HepG2 (cell line): ENCODE results near the gene FNDC3B. TPM values are rescaled to one million over a fixed set of nuclear protein-coding genes. Genes with fewer than 3 reads are reported as not detected.

Source experiments
- ATAC-seq: fragments of 200-7000 bp; cut with Tn5 transposase; 3 replicates; pipeline ENCODE4 v1.9.1; 2020; ENCODE audit warnings: mild to moderate bottlenecking, moderate library complexity
- BruUV-seq: library from RNA; stranded (reverse); fragments of 400-500 nt; replicated peaks from 2 replicates; lab custom pipeline; 2021; lab: Mats Ljungman, UMichigan
- CTCF ChIA-PET: fragments of 300-600 bp; formaldehyde crosslinking; extraction: SDS; loops from one replicate; lab custom pipeline; 2021; ENCODE audit warnings: low total read pairs, inconsistent platforms, low intra/inter-chr PET ratio; lab: Yijun Ruan, JAX
- POLR2A ChIA-PET: fragments of 350-600 bp; sonication (Branson Sonifier 250); formaldehyde crosslinking; loops from one replicate; lab custom pipeline; 2020; ENCODE audit warnings: antibody characterized with exemption, inconsistent platforms; lab: Yijun Ruan, JAX
- DNase-seq: peaks from one replicate; pipeline ENCODE4 v3.0.0-alpha.2; 2015; ENCODE audit warnings: low spot score
- FAIRE-seq: peaks from 3 replicates; lab custom pipeline; 2011; peaks lifted over from hg19 to GRCh38; lab: Jason Lieb, UNC
- H2AFZ ChIP-seq: one replicate; pipeline ENCODE4 v1.6.1; 2011; ENCODE audit warnings: low read length, inconsistent platforms
- H3K27ac ChIP-seq: fragments of 300-600 bp; 3 replicates; pipeline ENCODE4 v1.8.0; 2011; ENCODE audit warnings: mixed run types, mild to moderate bottlenecking, mixed read lengths, low read length, inconsistent platforms; ENCODE audit not compliant: insufficient read depth; ENCODE audit errors: extremely low read length
- H3K27me3 ChIP-seq, 2 experiments: fragments of 200-600 bp in 1 of 2; 2 replicates in 1 of 2; 3 replicates in 1 of 2; pipeline versions ENCODE4 v1.6.0 to v1.8.0; 2011; ENCODE audit warnings: low read length in 2 of 2, mild to moderate bottlenecking in 2 of 2, moderate library complexity in 2 of 2, inconsistent platforms in 1 of 2; ENCODE audit not compliant: insufficient read depth in 2 of 2, control insufficient read depth in 1 of 2
- H3K36me3 ChIP-seq, 2 experiments: fragments of 200-600 bp in 1 of 2; replicated peaks in 1 of 2; 2 replicates in 1 of 2; 3 replicates in 1 of 2; pipeline versions ENCODE4 v1.5.1 to v1.8.0; 2011; ENCODE audit warnings: low read length in 2 of 2, inconsistent platforms in 1 of 2; ENCODE audit not compliant: insufficient read depth in 2 of 2, control insufficient read depth in 1 of 2
- H3K4me1 ChIP-seq: 2 replicates; pipeline ENCODE4 v1.5.1; 2012; ENCODE audit warnings: low read length, inconsistent platforms; ENCODE audit not compliant: insufficient read depth
- H3K4me2 ChIP-seq: 2 replicates; pipeline ENCODE4 v1.6.0; 2011; ENCODE audit warnings: low read depth, low read length, inconsistent platforms
- H3K4me3 ChIP-seq, 3 experiments: fragments of 200-600 bp in 1 of 3; sonication (generic), shearing (Covaris generic) in 1 of 3; replicated peaks in 1 of 3; 2 replicates each; pipeline ENCODE4 v1.5.1; 2011 to 2016; ENCODE audit warnings: low read length in 3 of 3, inconsistent platforms in 2 of 3, low read depth in 2 of 3, mild to moderate bottlenecking in 2 of 3, control low read depth in 1 of 3, mixed read lengths in 1 of 3; ENCODE audit not compliant: insufficient read depth in 1 of 3
- H3K79me2 ChIP-seq: one replicate; pipeline ENCODE4 v1.6.1; 2011; ENCODE audit warnings: low read length, inconsistent platforms; ENCODE audit not compliant: insufficient read depth
- H3K9ac ChIP-seq: 2 replicates; pipeline ENCODE4 v1.6.0; 2011; ENCODE audit warnings: mild to moderate bottlenecking, low read depth, low read length, inconsistent platforms; ENCODE audit not compliant: insufficient read depth
- H3K9me3 ChIP-seq: 2 replicates; pipeline ENCODE4 v1.5.1; 2012; ENCODE audit warnings: mild to moderate bottlenecking, low read length
- H4K20me1 ChIP-seq: 2 replicates; pipeline ENCODE4 v1.6.0; 2011; ENCODE audit warnings: inconsistent platforms, mild to moderate bottlenecking, low read length, moderate library complexity; ENCODE audit not compliant: insufficient read depth
- AHR ChIP-seq: IDR thresholded peaks from 2 replicates; pipeline ENCODE4 v1.6.1; 2018; ENCODE audit warnings: missing genetic modification reagents, missing compliant biosample characterization
- BCL6 ChIP-seq: IDR thresholded peaks from 2 replicates; pipeline ENCODE4 v1.6.1; 2016; ENCODE audit warnings: missing genetic modification reagents, missing compliant biosample characterization
- CEBPB ChIP-seq: IDR thresholded peaks from 2 replicates; pipeline ENCODE4 v1.6.1; 2011; ENCODE audit warnings: low read depth, low read length, improper control_type of control experiment, borderline replicate concordance
- ETV5 ChIP-seq: IDR thresholded peaks from 2 replicates; pipeline ENCODE4 v1.6.1; 2018; ENCODE audit warnings: missing biosample characterization, missing genetic modification reagents, inconsistent platforms, borderline replicate concordance
- GATAD2A ChIP-seq: IDR thresholded peaks from 2 replicates; pipeline ENCODE4 v1.6.1; 2016
- MBD4 ChIP-seq: IDR thresholded peaks from 2 replicates; pipeline ENCODE4 v1.6.1; 2012; ENCODE audit warnings: low read length, inconsistent platforms, borderline replicate concordance
- MBNL3 ChIP-seq: fragments of 250-450 bp; sonication (Bioruptor Pico); conservative IDR thresholded peaks from 2 replicates; pipeline ENCODE4 v1.8.0; 2022; ENCODE audit warnings: mild to moderate bottlenecking, inconsistent platforms
- SOX13 ChIP-seq, 3 experiments: fragments of 450-650 bp in 1 of 3; sonication (generic) in 1 of 3; formaldehyde crosslinking in 1 of 3; IDR thresholded peaks in 2 of 3; conservative IDR thresholded peaks in 1 of 3; 2 replicates each; pipeline versions ENCODE4 v1.5.0 to v1.6.1; 2016 to 2020; ENCODE audit warnings: antibody characterized with exemption in 1 of 3, mild to moderate bottlenecking in 1 of 3, missing compliant biosample characterization in 1 of 3, missing genetic modification reagents in 1 of 3, moderate library complexity in 1 of 3
- STAG1 ChIP-seq: sonication (generic); formaldehyde crosslinking; IDR thresholded peaks from 2 replicates; pipeline ENCODE4 v1.4.0; 2020; ENCODE audit warnings: missing genetic modification reagents
- THAP11 ChIP-seq: IDR thresholded peaks from 2 replicates; pipeline ENCODE4 v1.6.1; 2016; ENCODE audit warnings: missing biosample characterization, missing genetic modification reagents
- ZC3H13 ChIP-seq: sonication (generic); formaldehyde crosslinking; IDR thresholded peaks from 2 replicates; pipeline ENCODE4 v1.8.1; 2023; ENCODE audit warnings: mild to moderate bottlenecking, missing genetic modification reagents, moderate library complexity
- ZMYM4 ChIP-seq: sonication (generic); formaldehyde crosslinking; IDR thresholded peaks from 2 replicates; pipeline ENCODE4 v1.8.1; 2023; ENCODE audit warnings: mild to moderate bottlenecking, missing genetic modification reagents
- ZNF660 ChIP-seq: sonication (generic); formaldehyde crosslinking; IDR thresholded peaks from 2 replicates; pipeline ENCODE4 v1.5.1; 2020; ENCODE audit warnings: mild to moderate bottlenecking, low read depth, missing genetic modification reagents, borderline replicate concordance
- WGBS: methylation state at CpG from one replicate; pipeline ENCODE4 v1.1.6; 2017; ENCODE audit warnings: low lambda C conversion rate; 5-methylcytosine and 5-hydroxymethylcytosine counted together
- in situ Hi-C: cut with HindIII; loops from 2 replicates; pipeline ENCODE4 v1.10.0; 2017; ENCODE audit warnings: low pct_unique_long_range_greater_than_20kb; ENCODE audit not compliant: extremely low pct_ligation_motif_present
- intact Hi-C: fragments of 100-400 bp; cut with micrococcal nuclease; formaldehyde crosslinking; loops from one replicate; pipeline ENCODE4 v1.10.0; 2022; ENCODE audit not compliant: unreplicated experiment
- polyA plus RNA-seq, 8 experiments: library from polyadenylated mRNA; depleted of rRNA in 3 of 8; stranded (reverse) in 7 of 8; unstranded in 1 of 8; fragments of >200 nt; fragmentation: Illumina TruSeq in 4 of 8; extraction: Trizol in 4 of 8; gene quantifications; 2 replicates each; pipeline versions ENCODE4 v1.2.1 to v1.2.3, GENCODE V29; 2011 to 2016; ENCODE audit warnings: low read depth in 4 of 8, missing spikeins in 1 of 8, mixed read lengths in 1 of 8; ENCODE audit not compliant: insufficient read depth in 1 of 8
- total RNA-seq, 5 experiments: library from RNA; depleted of rRNA; stranded (reverse); fragments of >200 nt; fragmentation: Illumina TruSeq; extraction: Trizol; gene quantifications; 2 replicates each; pipeline ENCODE4 v1.2.3, GENCODE V29; 2016; ENCODE audit warnings: low read depth in 1 of 5
- TF ChIP-seq, protein P1 (sequence below): IDR thresholded peaks from 2 replicates; pipeline ENCODE4 v1.6.1; 2018; ENCODE audit warnings: missing genetic modification reagents, mild to moderate bottlenecking, missing compliant biosample characterization
- TF ChIP-seq, protein P2 (sequence below): sonication (generic); formaldehyde crosslinking; IDR thresholded peaks from 2 replicates; pipeline ENCODE4 v1.5.0; 2020; ENCODE audit warnings: missing genetic modification reagents
- TF ChIP-seq, protein P3 (sequence below): sonication (generic); formaldehyde crosslinking; IDR thresholded peaks from 2 replicates; pipeline ENCODE4 v1.4.0; 2020; ENCODE audit warnings: missing genetic modification reagents, borderline replicate concordance

Gene FNDC3B
- total and polyA plus RNA-seq, 2 of the 13 experiments (the other 11 are each of a cell fraction or from before 2014, with no cell fraction given), result 74.8 to 103 TPM

DNA sequence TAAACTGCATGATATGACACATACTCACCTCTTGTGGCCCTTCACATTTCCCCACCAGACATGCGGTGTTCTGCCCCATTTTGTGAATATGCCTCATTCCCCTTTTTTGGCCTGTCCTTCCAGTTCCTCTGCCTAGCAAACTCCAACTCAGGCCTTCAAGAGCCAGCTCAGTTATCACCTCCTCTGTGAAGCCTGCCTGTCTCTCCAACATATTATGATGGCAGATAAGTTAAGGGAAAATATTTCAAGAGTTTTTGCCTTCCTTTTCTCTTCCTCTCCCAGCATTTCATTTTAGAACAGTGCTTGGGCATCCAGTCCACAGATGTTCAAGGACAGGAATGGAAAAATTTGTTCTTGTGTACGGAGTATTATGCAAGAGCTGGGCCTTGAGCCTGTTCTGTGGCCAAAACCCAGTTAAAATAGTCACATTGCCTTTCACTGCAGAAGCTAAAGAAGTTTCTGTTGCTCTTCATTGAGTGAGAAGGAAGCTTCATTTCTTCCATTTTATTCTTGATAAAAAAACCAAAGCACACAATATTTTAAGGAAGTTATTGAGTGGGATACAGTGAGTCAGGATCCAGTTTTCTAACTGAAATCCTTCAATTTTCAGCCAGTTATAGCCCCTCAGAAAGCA, 216.8 kb downstream of the FNDC3B start:
- ChIA-PET POLR2A (no interaction called here), CTCF (no interaction called here)
- Histone ChIP-seq H3K27ac (peak overlapping the region; percentile 22), H3K4me2 (no peak overlapping the region), H3K9ac (no peak overlapping the region), H2AFZ (no peak overlapping the region), H3K27me3 (no peaks in the 10 kb centered on the region), H4K20me1 (peaks cover 99% of the 10 kb centered on the region), H3K4me1 (peaks cover 75% of the 10 kb centered on the region), H3K4me3 (no peak overlapping the region), H3K79me2 (peaks cover 79% of the 10 kb centered on the region), H3K9me3 (no peaks in the 10 kb centered on the region), H3K36me3 (peaks cover 22 to 82% of the 10 kb centered on the region in 2 experiments)
- in situ Hi-C loops, result no loop called here
- WGBS, result 67% methylated on average over 2 of the region's 2 CpGs
- DNase-seq, result peak; percentile 37
- no TSS peak for BruUV-seq
- peak; percentile 25 for ATAC-seq
- intact Hi-C loops, result no loop called here
- peak; percentile 39 for FAIRE-seq
- TF ChIP-seq ETV5 (CRISPR knock-in tag) (no peak), MBD4 (peak; percentile 59; the same call in 1 of the 2 replicates), THAP11 (CRISPR knock-in tag) (no peak), STAG1 (CRISPR knock-in tag) (0 out of 2 replicates have a peak, but pooled peaks have one; percentile 4), ZC3H13 (CRISPR knock-in tag) (0 out of 2 replicates have a peak, but pooled peaks have one; percentile 25), SOX13 (IDR thresholded peaks at IDR 0.05) (no peak), SOX13 (CRISPR knock-in tag; conservative IDR thresholded peaks at IDR 0.05 in 1 of 2, IDR thresholded peaks at IDR 0.05 in 1 of 2) (0 out of 4 replicates have a peak, but pooled peaks of 1 of the 2 experiments have one; percentile 38), ZMYM4 (peak; percentile 29; the same call in 1 of the 2 replicates), MBNL3 (CRISPR knock-in tag) (no peak), CEBPB (peak; percentile 76), AHR (CRISPR knock-in tag) (no peak), ZNF660 (CRISPR knock-in tag) (no peak), GATAD2A (CRISPR knock-in tag) (peak; percentile 61), BCL6 (CRISPR knock-in tag) (0 out of 2 replicates have a peak, but pooled peaks have one; percentile 13)
- TF ChIP-seq, protein P1, sequence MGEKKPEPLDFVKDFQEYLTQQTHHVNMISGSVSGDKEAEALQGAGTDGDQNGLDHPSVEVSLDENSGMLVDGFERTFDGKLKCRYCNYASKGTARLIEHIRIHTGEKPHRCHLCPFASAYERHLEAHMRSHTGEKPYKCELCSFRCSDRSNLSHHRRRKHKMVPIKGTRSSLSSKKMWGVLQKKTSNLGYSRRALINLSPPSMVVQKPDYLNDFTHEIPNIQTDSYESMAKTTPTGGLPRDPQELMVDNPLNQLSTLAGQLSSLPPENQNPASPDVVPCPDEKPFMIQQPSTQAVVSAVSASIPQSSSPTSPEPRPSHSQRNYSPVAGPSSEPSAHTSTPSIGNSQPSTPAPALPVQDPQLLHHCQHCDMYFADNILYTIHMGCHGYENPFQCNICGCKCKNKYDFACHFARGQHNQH, result no peak
- TF ChIP-seq, protein P2, sequence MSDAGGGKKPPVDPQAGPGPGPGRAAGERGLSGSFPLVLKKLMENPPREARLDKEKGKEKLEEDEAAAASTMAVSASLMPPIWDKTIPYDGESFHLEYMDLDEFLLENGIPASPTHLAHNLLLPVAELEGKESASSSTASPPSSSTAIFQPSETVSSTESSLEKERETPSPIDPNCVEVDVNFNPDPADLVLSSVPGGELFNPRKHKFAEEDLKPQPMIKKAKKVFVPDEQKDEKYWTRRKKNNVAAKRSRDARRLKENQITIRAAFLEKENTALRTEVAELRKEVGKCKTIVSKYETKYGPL (CRISPR knock-in tag), result peak; percentile 78; the same call in 1 of the 2 replicates
- TF ChIP-seq, protein P3, sequence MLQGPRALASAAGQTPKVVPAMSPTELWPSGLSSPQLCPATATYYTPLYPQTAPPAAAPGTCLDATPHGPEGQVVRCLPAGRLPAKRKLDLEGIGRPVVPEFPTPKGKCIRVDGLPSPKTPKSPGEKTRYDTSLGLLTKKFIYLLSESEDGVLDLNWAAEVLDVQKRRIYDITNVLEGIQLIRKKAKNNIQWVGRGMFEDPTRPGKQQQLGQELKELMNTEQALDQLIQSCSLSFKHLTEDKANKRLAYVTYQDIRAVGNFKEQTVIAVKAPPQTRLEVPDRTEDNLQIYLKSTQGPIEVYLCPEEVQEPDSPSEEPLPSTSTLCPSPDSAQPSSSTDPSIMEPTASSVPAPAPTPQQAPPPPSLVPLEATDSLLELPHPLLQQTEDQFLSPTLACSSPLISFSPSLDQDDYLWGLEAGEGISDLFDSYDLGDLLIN (CRISPR knock-in tag), result no peak
